NCI-H2196 treated with DMSO at 0.1 percent for 48 hours (cell line): ENCODE measurements around the gene PGAP6.
"Not testable (repeated sequence)": the region's sequence is repeated elsewhere in the genome, so short reads cannot be mapped to it uniquely, and the experiment has no call there.

ENCODE experiments used
- DNase-seq: peaks from one replicate; lab custom pipeline; 2025; ENCODE audit not compliant: unreplicated experiment; lab: John Stamatoyannopoulos, UW

Gene PGAP6

GRCh38 chr16:379183-379960 is 2.4 kb downstream of the PGAP6 start:
- DNase-seq: peak; percentile 93

GRCh38 chr16:378821-379182 is 3.0 kb downstream of the PGAP6 start:
- DNase-seq: no peak

DNA sequence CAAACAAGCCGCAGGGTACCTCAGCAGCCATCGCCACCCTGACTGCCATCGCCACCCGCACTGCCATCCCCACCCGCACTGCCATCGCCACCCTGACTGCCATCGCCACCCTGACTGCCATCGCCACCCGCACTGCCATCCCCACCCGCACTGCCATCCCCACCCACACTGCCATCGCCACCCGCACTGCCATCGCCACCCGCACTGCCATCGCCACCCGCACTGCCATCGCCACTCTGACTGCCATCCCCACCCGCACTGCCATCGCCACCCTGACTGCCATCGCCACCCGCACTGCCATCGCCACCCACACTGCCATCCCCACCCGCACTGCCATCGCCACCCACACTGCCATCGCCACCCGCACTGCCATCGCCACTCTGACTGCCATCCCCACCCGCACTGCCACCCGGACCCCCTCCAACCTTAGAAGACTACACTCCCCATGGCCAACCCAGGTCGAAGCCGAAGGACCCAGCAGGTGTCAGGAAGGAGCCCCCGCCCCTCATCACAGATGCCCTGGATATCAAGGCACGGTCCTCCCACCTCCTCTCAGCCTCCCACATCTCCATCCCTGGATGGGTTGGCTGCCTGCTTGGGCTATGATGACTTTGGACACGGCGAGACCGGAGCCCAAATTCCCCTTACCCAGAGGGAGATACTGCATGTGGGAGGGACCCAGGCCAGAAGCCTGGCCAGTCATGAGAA is 3.5 kb downstream of the PGAP6 start:
- DNase-seq: not testable (repeated sequence)

GRCh38 chr16:377419-377951 is 4.3 kb downstream of the PGAP6 start:
- DNase-seq: no peak

DNA sequence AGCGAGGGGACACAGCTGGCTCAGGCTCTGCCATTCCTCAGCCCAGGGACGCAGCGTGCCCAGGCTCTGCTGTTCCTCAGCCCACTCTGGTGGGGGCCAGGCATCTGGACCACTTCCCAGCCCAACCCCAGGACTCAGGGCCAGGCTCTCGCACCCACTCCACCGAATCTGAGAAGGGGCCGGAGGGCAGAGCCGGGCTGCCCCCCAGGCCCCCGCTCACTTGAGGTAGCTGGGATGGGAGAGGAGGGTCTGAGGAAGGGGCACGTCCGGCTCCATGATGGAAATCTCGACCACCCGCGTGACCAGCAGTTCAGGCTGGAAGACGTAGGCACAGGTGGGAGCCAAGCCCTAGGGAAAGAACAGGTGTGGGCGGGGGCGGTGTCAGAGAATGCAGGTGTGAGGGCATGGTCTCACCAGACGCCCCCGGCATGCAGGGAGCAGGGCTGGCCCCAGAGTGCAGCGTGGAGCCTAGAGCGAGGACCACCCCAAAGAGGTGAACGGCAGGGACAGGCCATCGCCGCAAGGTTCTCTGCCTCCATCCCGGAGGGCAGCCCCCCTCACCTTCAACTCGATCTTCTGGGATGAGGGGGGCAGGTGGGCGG is 4.9 kb downstream of the PGAP6 start:
- no peak for DNase-seq

- no peak for DNase-seq
These were observed 5.6 kb downstream of the PGAP6 start for GRCh38 chr16:375927-376816.

GRCh38 chr16:375212-375611 is 6.6 kb downstream of the PGAP6 start:
- DNase-seq: no peak

- DNase-seq: no peak
These were observed 7.2 kb downstream of the PGAP6 start for GRCh38 chr16:374616-374926.

DNA sequence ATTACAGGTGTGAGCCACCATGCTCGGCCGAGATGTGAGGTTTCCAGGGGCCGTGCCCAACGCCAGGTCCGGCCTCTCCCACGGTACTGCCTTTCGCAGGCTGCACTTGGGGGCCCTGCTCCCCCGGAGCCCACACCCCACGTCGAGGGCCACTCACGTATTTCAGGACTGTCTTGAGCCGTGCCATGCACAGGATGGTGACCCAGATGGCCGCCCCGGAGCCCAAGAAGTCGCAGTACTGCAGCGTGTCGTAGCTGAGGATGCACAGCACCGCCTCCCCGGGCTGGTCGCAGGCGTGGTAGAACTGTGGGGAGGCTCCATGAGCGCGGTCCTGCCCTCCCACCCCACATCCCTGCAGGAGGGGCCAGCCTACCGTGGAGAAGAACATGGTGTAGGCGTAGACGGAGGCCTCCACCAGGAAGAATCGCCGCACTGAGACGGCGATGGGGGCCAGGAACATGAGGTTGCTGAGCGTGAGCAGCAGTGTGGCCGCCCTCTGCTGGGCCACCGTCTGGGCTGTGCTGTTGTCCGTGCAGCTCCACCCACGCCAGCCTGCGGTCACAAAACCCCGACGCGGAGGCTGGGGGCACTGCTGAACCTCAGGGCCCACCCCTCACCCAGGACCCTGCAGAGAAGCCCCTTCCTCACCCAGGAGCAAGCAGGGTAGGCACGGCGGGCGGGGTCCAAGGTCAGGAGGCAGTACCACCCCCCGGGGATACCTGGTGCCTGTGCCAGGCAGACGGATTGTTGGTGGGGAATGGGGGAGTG is 7.7 kb downstream of the PGAP6 start:
- DNase-seq: no peak

DNA sequence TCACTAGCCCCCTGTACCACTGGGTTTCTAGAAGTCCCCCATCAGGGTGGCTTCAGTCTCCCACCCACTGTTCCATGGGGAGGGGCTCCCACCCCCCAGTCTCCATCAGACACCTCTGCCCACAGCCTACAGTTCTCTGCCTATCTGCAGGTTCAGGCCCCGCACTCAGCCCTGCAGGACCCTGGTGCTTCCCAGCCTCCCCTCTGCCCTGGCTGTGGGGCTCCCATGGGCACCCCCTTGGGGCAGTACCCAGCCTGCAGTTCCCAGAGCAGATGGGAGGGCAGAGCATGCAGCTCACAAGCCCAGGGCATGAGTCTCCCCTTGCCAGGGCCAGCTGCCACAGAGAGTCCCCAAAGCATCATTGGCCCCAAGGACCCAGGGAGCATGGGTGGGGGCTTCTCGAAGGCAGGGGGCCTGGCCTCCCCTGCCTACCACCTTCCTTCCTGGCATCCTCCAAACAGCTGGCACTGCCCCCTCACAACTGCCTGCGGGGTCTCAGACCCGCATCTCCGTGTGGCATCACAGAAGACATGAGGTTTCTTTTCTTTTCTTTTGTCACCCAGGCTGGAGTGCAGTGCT is 8.7 kb downstream of the PGAP6 start:
- no peak for DNase-seq

DNA sequence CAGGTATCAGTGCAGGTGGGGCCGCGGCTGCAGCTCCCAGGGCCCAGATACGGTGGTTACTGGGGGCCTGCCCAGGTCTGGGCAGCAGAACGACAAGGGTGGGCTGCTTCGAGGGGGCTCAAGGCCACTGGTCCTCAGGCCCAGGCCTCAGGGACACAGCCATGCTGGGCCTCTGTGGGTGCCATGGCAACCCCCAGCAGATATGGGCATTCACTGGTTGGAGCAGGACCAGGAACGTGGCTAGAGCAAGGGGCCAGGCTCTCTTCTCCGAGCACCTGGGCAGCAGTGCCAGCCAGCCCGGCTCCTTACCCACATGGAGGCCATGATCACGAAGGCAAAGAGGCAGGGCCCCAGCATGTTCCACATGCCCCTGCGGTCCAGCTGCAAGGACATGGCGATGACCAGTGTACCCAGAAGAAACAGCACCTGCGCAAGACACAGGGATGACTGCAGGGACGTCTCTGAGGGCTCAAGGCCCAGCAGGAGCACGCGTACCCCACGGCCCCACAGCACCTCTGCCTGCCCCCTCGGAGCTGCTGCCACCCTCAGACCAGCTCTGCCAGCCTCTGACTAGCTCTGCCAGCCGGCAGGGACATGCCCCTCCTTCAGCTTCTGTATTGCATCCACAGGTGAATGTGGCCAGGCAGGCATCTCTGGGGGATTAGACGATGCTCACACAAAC is 9.3 kb downstream of the PGAP6 start:
- no peak for DNase-seq

- DNase-seq: peak; percentile 91
These were observed 10.1 kb downstream of the PGAP6 start for GRCh38 chr16:371515-372301.

DNA sequence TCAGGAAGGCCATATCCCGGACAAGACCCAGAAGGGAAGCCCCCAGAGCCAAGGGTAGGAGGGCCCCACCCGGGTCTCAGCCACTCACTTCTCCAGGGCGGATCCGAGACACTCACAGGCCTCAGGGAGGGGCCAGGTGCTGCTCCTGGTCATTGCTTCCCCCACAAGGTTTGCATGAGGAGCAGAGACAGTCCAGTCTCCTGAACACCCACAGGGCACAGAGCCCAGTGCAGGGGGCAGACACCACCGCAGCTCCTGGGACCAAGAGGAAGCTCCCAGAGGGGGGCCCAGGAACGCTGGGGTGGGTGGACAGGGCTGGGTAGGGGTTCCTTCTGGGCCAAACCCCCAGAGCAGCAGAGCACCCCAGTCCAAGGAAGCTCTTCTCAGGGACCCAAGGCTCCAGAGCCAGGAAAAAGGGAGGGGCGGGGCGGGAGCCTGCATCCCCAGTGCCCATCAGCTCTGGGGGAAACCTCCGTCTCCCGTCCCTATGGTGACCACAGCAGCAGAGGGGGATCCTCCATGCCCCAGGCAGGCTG is 10.7 kb downstream of the PGAP6 start:
- DNase-seq: no peak

DNA sequence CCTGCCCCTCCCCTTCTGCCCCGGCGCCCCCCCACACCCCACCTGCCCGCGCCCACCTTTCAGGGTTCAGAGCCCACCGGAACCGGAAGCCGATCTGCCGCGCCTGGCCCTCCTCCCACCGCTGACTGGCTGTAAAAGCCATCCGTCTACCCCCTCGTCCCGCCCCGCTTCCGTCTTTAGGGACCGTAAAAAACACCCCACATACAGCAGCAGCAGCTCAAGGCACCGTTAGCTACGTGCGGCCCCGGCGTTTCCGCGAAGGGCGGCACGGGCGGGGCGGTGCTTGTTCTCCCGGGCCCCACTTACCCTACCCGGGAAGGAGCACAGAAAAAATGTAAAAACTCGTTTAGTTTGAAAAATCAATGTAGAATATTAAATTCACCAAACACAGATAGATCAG is 11.3 kb downstream of the PGAP6 start, which contains the start of gene MRPL28:
Gene MRPL28, minus strand, starts transcription at position 96 of the 400 bp plus-strand sequence. CDS start 320 bp downstream, outside the sequence.
- peak; percentile 89 for DNase-seq

- DNase-seq: no peak
These were observed 11.8 kb downstream of the PGAP6 start for GRCh38 chr16:369866-370436.

GRCh38 chr16:369275-369865 is 12.4 kb downstream of the PGAP6 start:
- DNase-seq: no peak

DNA sequence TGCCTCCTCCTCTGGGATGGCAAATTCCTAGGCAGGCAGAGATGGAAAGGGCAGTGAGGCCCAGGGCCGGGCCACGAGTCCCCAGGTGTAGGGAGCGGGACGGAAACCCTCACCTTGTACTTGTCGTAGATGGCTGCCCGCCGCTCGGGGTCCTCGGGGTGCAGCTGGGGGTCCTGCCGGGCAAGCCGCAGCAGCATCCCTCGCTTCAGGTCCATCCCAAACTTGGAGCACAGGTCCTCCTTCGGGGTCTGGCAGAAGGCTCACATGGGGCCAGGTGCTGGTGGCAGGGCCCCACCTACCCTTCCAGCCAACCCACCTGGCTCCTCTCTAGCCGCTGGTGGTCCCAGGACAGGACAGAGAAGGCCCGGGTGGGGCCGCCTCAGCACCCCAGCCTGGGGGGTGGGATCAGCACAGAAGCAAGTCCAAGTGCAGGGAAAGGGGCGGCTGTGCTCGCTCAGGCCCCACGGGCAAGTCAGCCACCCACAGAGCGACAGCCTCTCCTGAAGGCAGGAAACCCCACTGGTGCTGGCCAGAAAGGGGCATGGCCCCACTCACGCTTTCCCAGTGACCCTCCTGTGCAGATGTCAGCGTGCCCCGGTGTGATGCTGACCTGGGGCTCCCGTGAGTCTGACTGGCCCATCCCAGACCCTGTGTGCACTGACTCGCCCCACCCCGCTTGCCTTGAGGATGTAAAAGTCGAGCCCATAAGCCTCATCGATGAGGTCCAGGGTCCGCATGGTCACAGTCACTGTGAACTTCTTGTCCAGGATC is 13.2 kb downstream of the PGAP6 start:
- no peak for DNase-seq
